ENCODE measurements around the gene DDIAS. TPM values are rescaled to one million over a fixed set of nuclear protein-coding genes. Genes with fewer than 3 reads are reported as not detected.
A peak's percentile ranks its signal among the peaks of the same experiment; 100 is the strongest.

Gene DDIAS
- total and polyA plus RNA-seq, 9 of the 15 experiments (the other 6 are each of a cell fraction or from before 2014, with no cell fraction given), result 9.4 to 27.2 (median 23.3) TPM

GRCh38 chr11:82864268-82864667 lies 37.3 kb upstream of the DDIAS start (continued):
- TF ChIP-seq NCOA4 (IDR thresholded peaks at IDR 0.05; ENCODE audit: partially characterized antibody) (no peak), CEBPB (tag; IDR thresholded peaks at IDR 0.05) (peak; percentile 75), JUND (IDR thresholded peaks at IDR 0.05; ENCODE audit: borderline replicate concordance, low read depth, low read length) (no peak), JUND (tag; IDR thresholded peaks at IDR 0.05; ENCODE audit: borderline replicate concordance, low read depth, low read length) (no peak), ZKSCAN8 (CRISPR knock-in tag; IDR thresholded peaks at IDR 0.05) (no peak), ZFP30 (CRISPR knock-in tag; IDR thresholded peaks at IDR 0.05; ENCODE audit: borderline replicate concordance) (no peak), DIDO1 (tag; IDR thresholded peaks at IDR 0.05; ENCODE audit: low read depth) (no peak), TEAD2 (tag; IDR thresholded peaks at IDR 0.05) (no peak), USF2 (CRISPR knock-in tag; IDR thresholded peaks at IDR 0.05) (peak; percentile 50), THRA (IDR thresholded peaks at IDR 0.05) (no peak), MECOM (CRISPR knock-in tag; IDR thresholded peaks at IDR 0.05) (no peak), SP2 (IDR thresholded peaks at IDR 0.05; ENCODE audit: extremely low read depth, low read depth, low read length, poor library complexity, severe bottlenecking) (no peak), PTRF (tag; IDR thresholded peaks at IDR 0.05) (no peak), ZNF449 (CRISPR knock-in tag; IDR thresholded peaks at IDR 0.05) (no peak), CCAR2 (IDR thresholded peaks at IDR 0.05; ENCODE audit: low read depth, low read length) (no peak), MAFG (tag; conservative IDR thresholded peaks at IDR 0.05) (no peak), NFE2 (IDR thresholded peaks at IDR 0.05; ENCODE audit: low read depth) (no peak), RFX7 (CRISPR knock-in tag; IDR thresholded peaks at IDR 0.05) (no peak)
